Stimulated activated naive CD8-positive, alpha-beta T cell treated with anti-CD3 and anti-CD28 coated beads, Interleukin-15, amount 100 ng/mL, for 72 hours (primary cell): ENCODE measurements around the gene ACE2.
A peak's percentile ranks its signal among the peaks of the same experiment; 100 is the strongest.
"Not testable (repeated sequence)": the region's sequence is repeated elsewhere in the genome, so short reads cannot be mapped to it uniquely, and the experiment has no call there.

Source experiments
- ATAC-seq: fragments of 150-1000 bp; cut with Tn5 transposase; 2 replicates; pipeline ENCODE4 v1.10.0; 2021; ENCODE audit warnings: mild to moderate bottlenecking, moderate library complexity
- DNase-seq, 2 donors: peaks; one replicate each; pipeline ENCODE4 v3.0.0; 2021 to 2022
- H3K27ac Mint-ChIP-seq, 2 donors: one replicate each; pipeline ENCODE4 v1.8.0; 2022; ENCODE audit warnings: mild to moderate bottlenecking in 2 of 2, mixed read lengths in 2 of 2, moderate library complexity in 2 of 2
- H3K27me3 Mint-ChIP-seq: one replicate; pipeline ENCODE4 v1.8.0; 2022; ENCODE audit warnings: mixed read lengths
- H3K4me1 Mint-ChIP-seq: one replicate; pipeline ENCODE4 v1.8.0; 2022; ENCODE audit warnings: mild to moderate bottlenecking, mixed read lengths
- H3K4me3 Mint-ChIP-seq, 2 donors: one replicate each; pipeline ENCODE4 v1.8.0; 2022; ENCODE audit warnings: mild to moderate bottlenecking in 2 of 2, mixed read lengths in 2 of 2, moderate library complexity in 1 of 2
- H3K9me3 Mint-ChIP-seq, 2 donors: one replicate each; pipeline ENCODE4 v1.8.0; 2022; ENCODE audit warnings: mixed read lengths in 2 of 2

Gene ACE2

GRCh38 chrX:15600745-15601144 lies at the start of gene ACE2:
TSS of gene ACE2 (minus strand) at chrX:15600960. CDS start at chrX:15600911, 49 bp downstream.
- Mint-ChIP-seq H3K27me3 (peaks cover 7% of the 10 kb centered on the region), H3K4me1 (no peaks in the 10 kb centered on the region), H3K27ac (no peak within 1 kb of the TSS), H3K4me3 (no peak within 1 kb of the TSS), H3K9me3 (no peaks in the 10 kb centered on the region)
- ATAC-seq (no peak), DNase-seq (no peak)

DNA sequence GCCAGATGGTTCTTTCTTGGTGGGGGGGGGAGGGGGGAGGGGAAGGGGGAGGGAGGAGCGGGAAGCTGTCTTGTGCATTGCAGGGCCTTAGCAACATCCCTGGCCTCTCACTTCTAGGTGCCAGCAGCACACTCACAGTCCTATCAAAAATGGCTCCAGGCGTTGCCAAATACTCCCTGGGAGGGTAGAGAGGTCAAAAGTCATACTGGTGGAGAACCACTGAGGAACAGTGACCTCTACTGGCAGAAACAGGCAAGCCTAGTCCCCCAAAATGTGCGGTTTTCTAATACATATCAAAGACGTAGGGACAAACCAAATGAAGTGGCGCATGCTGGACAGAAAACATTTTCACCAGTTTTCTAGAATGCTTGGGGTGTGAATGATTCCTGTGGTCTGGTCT lies 46.8 kb upstream of the ACE2 start:
- DNase-seq, H3K9me3 Mint-ChIP-seq, H3K27me3 Mint-ChIP-seq, H3K4me1 Mint-ChIP-seq, H3K27ac Mint-ChIP-seq, H3K4me3 Mint-ChIP-seq: not testable (repeated sequence)
- ATAC-seq = peak; percentile 63

GRCh38 chrX:15646543-15646942 lies 45.8 kb upstream of the ACE2 start:
- ATAC-seq (no peak), DNase-seq (no peak)
- Mint-ChIP-seq H3K27me3 (no peaks in the 10 kb centered on the region), H3K9me3 (no peaks in the 10 kb centered on the region), H3K4me3 (no peak overlapping the region), H3K27ac (no peak overlapping the region), H3K4me1 (peaks cover 6% of the 10 kb centered on the region)

DNA sequence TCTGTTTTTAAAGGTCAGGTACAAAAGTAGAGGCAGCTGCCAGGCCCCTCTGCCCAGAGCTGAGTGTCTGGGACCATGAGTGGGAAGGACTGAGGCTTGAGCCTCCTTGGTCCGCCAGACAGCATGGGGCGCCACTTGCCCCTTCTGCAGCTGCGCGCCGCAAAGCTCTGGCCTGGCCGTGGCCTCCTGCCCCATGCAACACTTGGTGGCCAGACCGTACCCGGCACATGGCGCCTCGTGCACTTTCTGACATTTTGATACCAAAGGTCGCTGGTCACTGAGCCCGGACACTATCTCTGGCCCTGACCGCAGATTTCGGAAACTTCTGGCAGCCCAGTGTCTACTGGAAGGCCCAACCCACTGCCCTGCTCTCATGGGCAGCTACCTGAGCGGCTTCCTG lies 45.3 kb upstream of the ACE2 start:
- Mint-ChIP-seq H3K27ac (no peak overlapping the region), H3K4me1 (peaks cover 6% of the 10 kb centered on the region), H3K9me3 (no peaks in the 10 kb centered on the region), H3K27me3 (no peaks in the 10 kb centered on the region), H3K4me3 (no peak overlapping the region)
- ATAC-seq = no peak
- no peak for DNase-seq

DNA sequence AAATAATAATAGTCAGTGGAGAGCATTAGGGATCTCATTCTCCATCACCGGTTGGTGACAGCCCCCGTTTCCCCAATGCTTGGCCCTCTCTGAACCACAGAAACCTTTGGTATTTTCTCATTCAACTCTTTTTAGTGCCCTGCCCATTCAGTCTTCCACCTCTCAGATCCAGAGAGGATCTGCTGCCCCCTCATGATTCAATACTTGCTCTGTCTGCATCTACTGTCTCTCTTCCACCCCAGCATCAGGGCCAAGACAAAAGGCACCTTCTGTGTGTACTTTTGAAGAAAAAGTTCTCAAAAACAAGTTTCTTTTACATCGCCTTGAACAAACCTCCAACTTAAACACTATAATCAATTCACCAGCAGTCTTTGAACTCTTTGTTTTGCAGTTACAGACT lies 44.5 kb upstream of the ACE2 start:
- Mint-ChIP-seq H3K4me3 (no peak overlapping the region), H3K27ac (no peak overlapping the region), H3K9me3 (no peaks in the 10 kb centered on the region), H3K4me1 (peaks cover 6% of the 10 kb centered on the region), H3K27me3 (no peaks in the 10 kb centered on the region)
- ATAC-seq = no peak
- no peak for DNase-seq

DNA sequence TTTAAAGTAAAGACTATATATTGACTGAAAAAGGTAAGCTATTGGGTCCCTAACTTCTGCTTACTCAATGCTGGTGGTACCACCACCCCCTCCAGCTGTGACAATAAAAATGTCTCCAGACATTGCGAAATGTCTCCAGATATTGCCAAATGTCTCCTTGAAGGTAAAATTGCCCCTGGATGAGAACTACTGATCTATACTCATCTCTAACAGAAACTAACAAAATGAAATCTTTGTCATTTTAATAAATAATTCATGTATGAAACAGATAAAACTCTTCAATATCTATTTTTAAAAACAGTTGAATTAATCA lies 43.8 kb upstream of the ACE2 start:
- Mint-ChIP-seq H3K27me3 (no peaks in the 10 kb centered on the region), H3K4me3 (no peak overlapping the region), H3K9me3 (no peaks in the 10 kb centered on the region), H3K4me1 (peaks cover 6% of the 10 kb centered on the region), H3K27ac (no peak overlapping the region)
- ATAC-seq = no peak
- DNase-seq = no peak

DNA sequence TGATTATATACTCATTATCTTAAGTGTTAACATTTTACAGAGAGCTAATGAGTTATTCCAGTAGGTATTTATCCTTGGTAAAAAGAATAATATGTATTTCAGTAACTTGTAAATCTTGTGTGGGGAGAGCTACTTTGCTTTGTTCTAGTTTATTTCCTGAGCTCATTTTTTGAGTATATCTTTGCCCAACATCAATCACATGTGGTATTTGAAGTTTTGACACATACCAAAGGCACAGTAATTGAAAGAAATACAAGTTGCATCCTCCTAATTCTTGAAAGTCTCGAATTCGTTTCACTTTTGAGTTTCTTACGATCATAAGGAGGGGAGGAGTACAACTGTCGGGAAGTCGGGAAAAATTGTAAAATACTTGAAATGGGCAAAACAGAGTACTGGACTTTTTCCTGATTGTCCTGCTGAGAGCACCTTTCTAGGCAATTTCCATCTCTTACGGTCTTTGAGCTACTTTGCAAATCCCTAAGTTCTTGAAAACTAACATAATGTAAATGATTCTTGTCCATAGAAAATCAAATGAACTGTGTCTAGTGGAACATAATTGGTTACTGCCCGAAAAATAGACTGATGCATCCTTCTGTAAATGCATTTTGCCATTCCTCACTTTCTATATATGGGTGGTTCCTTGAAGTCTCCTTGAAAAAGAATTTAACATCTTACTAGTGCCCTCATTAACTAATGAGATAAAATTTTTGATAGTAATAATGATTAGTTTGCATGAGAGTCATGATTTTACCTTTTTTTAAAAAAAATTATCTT lies 43.2 kb upstream of the ACE2 start:
- no peak for DNase-seq
- Mint-ChIP-seq H3K9me3 (no peaks in the 10 kb centered on the region), H3K4me1 (peaks cover 6% of the 10 kb centered on the region), H3K27ac (peak overlapping the region in 1 of 2 donors; percentile 31), H3K4me3 (peak overlapping the region in 1 of 2 donors; percentile 2), H3K27me3 (no peaks in the 10 kb centered on the region)
- ATAC-seq = no peak

GRCh38 chrX:15631637-15632036 lies 30.9 kb upstream of the ACE2 start:
- Mint-ChIP-seq H3K4me1 (no peaks in the 10 kb centered on the region), H3K9me3 (no peaks in the 10 kb centered on the region), H3K27me3 (peaks cover 7% of the 10 kb centered on the region), H3K27ac (no peak overlapping the region), H3K4me3 (no peak overlapping the region)
- ATAC-seq = no peak
- DNase-seq = no peak

DNA sequence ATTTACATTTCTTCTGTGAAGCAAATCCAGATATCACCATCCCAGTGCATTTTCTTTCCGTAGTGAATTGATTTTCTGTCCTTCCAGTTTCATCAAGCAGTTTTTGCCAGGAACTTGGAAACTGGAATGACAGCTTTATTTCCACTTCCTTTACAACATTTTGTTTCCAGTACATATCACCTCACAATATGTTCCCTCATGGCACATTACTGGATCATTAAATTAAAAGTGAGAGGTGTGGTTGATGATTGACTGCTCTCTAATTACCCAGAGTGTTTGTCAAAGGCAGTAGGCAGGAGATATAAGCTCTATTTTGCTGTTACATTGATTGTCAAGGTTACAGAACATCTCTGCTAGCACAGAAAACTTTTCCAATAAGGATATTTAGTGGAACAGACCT lies 22.3 kb upstream of the ACE2 start:
- H3K9me3 Mint-ChIP-seq = no peaks in the 10 kb centered on the region
- H3K27ac Mint-ChIP-seq = no peak overlapping the region
- H3K4me3 Mint-ChIP-seq = no peak overlapping the region

DNA sequence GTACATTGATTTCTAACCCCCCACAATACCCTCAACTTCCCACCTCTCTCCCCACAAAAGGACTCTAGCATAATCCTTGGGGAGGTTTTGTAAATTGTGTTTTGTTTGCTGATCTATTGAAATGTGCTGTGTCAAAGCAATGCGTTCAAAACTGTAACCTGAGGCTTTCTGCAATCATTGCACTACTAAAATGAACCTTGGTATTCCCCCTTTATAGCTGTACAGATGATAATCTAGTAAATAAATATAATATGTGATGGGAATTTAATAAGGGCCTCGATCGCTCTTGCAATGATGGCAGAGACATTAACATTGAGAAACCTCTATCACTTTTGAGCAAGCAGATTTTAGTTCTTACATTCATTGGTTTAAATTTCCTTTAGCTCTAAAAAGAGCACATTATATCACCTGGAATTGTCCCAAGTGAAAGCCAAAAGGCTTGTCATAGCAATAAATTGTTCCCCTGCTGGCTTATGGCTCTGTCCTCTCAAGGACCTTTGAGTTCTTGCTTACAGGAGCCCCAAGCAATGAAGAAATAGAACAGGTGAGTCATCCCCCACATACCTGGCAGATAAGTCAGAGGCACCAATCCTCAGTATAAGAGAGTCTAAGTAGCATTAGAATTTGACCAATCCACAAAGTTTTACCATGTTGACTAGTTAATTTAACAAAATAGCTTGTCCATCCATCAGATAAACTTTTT lies 18.4 kb upstream of the ACE2 start:
- Mint-ChIP-seq H3K9me3 (no peaks in the 10 kb centered on the region), H3K27ac (no peak overlapping the region), H3K4me1 (no peaks in the 10 kb centered on the region), H3K4me3 (no peak overlapping the region), H3K27me3 (no peaks in the 10 kb centered on the region)
- DNase-seq (no peak), ATAC-seq (no peak)

More for the DNA sequence above, 22.3 kb upstream of the ACE2 start:
- Mint-ChIP-seq H3K27me3 (no peaks in the 10 kb centered on the region), H3K4me1 (no peaks in the 10 kb centered on the region)
- ATAC-seq (no peak), DNase-seq (no peak)

DNA sequence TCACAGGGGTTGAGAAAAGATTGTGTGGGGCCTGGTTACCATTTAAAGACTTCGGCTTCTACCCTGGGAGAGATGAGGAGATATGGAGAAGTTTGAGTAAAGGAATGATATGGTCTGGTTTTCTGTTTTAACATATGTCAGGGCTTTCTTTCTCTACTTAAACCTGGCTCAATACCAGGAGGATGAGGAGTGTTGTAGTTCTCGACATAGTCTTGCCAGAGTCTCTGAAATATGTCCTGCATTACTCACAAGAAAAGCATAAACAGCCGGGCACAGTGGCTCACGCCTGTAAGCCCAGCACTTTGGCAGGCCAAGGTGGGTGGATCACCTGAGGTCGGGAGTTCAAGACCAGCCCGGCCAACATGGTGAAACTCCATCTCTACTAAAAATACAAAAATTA lies 16.4 kb upstream of the ACE2 start:
- Mint-ChIP-seq H3K27me3 (no peaks in the 10 kb centered on the region), H3K4me3 (no peak overlapping the region), H3K4me1 (no peaks in the 10 kb centered on the region), H3K27ac (no peak overlapping the region), H3K9me3 (no peaks in the 10 kb centered on the region)
- no peak for DNase-seq
- ATAC-seq = no peak

DNA sequence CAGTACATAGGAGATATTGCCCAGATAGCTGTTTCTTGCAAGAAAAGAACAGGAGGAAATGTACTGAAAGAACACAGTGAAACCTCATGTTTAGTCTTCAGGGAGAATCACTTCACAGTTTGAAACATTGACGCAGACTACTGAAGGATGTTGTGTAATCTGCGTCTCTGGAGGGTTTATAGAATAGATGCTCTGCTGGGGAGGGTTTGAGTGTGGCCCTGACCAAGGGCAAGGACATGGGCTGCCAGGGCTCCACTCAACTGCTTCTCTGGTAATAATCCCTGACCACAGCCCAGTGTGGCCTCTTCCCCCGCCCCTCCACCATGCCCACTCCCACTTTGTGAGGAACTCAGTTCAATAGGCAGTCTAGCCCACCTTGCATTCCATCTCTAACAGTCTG lies 15.8 kb upstream of the ACE2 start:
- Mint-ChIP-seq H3K9me3 (no peaks in the 10 kb centered on the region), H3K4me1 (no peaks in the 10 kb centered on the region), H3K4me3 (no peak overlapping the region), H3K27ac (no peak overlapping the region), H3K27me3 (no peaks in the 10 kb centered on the region)
- no peak for ATAC-seq
- no peak for DNase-seq

DNA sequence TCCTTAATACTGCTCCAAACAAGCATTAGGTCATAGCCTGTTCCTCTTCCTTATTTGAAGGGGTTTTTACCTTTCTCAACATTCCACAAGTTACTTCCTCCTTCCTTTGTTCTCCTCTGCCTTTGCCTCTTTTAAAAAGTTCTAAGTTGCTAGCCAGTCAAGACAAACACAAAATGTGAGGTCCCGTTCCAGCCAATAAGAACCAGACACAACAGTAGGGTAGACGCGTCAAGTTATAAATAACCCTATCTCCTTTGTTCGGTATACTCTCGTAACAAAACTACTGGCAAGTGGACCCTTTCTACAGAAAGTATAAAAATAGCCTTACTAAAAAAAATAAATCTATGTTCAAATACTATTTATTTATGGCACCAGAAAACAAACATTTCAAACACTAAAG lies 6.3 kb upstream of the ACE2 start:
- peaks cover under 1% of the 10 kb centered on the region for H3K27me3 Mint-ChIP-seq
- DNase-seq (no peak), ATAC-seq (no peak)
- no peak overlapping the region for H3K4me3 Mint-ChIP-seq
- no peaks in the 10 kb centered on the region for H3K4me1 Mint-ChIP-seq
- no peaks in the 10 kb centered on the region for H3K9me3 Mint-ChIP-seq
- H3K27ac Mint-ChIP-seq = no peak overlapping the region

DNA sequence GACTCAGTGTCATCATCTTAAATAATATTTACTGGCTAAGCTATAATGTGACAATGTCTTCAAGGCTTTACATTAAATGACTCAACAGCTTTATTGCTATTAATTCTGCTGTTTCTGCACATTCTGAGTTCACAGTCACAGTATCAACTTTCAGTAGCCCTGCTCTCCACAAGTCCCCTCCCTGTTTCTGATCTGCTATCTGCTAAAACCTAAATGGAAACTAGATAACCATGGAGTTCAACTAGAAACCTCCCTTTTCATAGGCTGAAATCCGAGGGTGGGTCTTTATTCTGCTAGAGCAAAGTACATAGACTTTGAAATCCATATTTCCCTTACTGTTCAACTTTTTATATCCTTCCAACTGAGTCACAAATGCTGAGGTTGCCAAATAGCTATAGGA lies 5.4 kb upstream of the ACE2 start:
- no peak for ATAC-seq
- H3K9me3 Mint-ChIP-seq = no peaks in the 10 kb centered on the region
- no peaks in the 10 kb centered on the region for H3K4me1 Mint-ChIP-seq
- no peak overlapping the region for H3K4me3 Mint-ChIP-seq
- no peak for DNase-seq
- H3K27ac Mint-ChIP-seq = no peak overlapping the region
- H3K27me3 Mint-ChIP-seq = peaks cover 7% of the 10 kb centered on the region

- H3K4me3 Mint-ChIP-seq = no peak overlapping the region
- no peaks in the 10 kb centered on the region for H3K4me1 Mint-ChIP-seq
- no peaks in the 10 kb centered on the region for H3K9me3 Mint-ChIP-seq
- ATAC-seq (no peak), DNase-seq (no peak)
- no peak overlapping the region for H3K27ac Mint-ChIP-seq
- H3K27me3 Mint-ChIP-seq = peaks cover 7% of the 10 kb centered on the region
Observed at GRCh38 chrX:15605226-15605625, 4.5 kb upstream of the ACE2 start.

DNA sequence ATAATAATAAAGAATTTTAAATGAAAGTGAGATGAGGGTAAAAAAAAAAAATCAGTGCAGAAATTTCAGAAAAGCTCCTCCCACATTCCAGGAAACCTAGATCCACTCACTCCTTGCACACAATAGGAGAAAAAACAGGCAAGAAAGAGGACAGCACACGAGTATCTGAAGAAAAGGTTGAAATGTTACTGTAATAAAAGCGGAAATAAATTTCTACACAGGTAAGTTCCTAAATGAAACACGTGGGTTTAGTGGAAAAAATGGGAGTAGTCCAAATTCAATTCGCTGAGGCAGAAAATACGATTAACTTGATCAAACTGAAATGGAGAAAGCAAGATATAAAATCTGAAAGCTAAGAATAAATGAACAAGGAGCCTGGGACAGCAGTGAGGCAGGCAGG lies 2.0 kb upstream of the ACE2 start:
- H3K27ac Mint-ChIP-seq = no peak overlapping the region
- H3K4me1 Mint-ChIP-seq = no peaks in the 10 kb centered on the region
- DNase-seq = no peak
- H3K9me3 Mint-ChIP-seq = no peaks in the 10 kb centered on the region
- no peak overlapping the region for H3K4me3 Mint-ChIP-seq
- no peak for ATAC-seq
- peaks cover 7% of the 10 kb centered on the region for H3K27me3 Mint-ChIP-seq

DNA sequence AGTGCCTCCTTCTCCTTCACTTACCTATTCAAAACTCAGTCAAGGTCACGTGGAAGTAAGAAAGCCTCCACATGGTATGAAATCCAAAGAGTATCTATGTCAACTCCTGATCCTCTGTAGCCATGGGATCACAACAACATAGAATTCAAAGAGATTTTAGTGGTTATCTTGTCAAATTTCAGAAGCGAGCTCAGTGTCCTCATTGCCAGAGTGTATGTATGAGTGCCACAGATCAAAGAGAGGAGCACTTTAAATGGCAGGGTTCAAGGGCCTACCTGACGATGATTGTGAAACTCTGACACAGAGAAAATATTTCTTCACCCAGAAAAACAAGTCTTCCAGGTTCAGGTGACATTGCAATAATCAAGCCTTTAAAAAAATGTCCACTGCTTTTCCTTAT lies 1.2 kb upstream of the ACE2 start:
- no peaks in the 10 kb centered on the region for H3K9me3 Mint-ChIP-seq
- no peak overlapping the region for H3K4me3 Mint-ChIP-seq
- no peaks in the 10 kb centered on the region for H3K4me1 Mint-ChIP-seq
- ATAC-seq (no peak), DNase-seq (no peak)
- H3K27ac Mint-ChIP-seq = no peak overlapping the region
- peaks cover 7% of the 10 kb centered on the region for H3K27me3 Mint-ChIP-seq
